Adrenal gland (tissue), 12 donors: Measurements from ENCODE around the gene AHCYL1. TPM values are rescaled to one million over a fixed set of nuclear protein-coding genes. Genes with fewer than 3 reads are reported as not detected.

Experiments used
- DNase-seq, 7 donors: peaks; one replicate each; pipeline ENCODE4 v3.0.0-alpha.2; 2019 to 2020
- H3K27ac ChIP-seq, 5 donors: fragments of 200-600 bp; sonication (generic) in 4 of 5; 1 replicate in 3 of 5; 2 replicates in 2 of 5; pipeline versions ENCODE4 v1.5.1 to v1.8.0; 2016 to 2020; ENCODE audit warnings: mild to moderate bottlenecking in 1 of 5
- H3K27me3 ChIP-seq: fragments of 200-600 bp; 2 replicates; pipeline ENCODE4 v1.8.0; 2021
- H3K36me3 ChIP-seq, 2 donors: fragments of 200-600 bp; replicated peaks in 1 of 2; 1 replicate in 1 of 2; 2 replicates in 1 of 2; pipeline versions ENCODE4 v1.5.1 to v1.8.0; 2018 to 2022
- H3K4me1 ChIP-seq, 2 donors: fragments of 200-600 bp; replicated peaks in 1 of 2; 1 replicate in 1 of 2; 2 replicates in 1 of 2; pipeline versions ENCODE4 v1.5.1 to v1.8.0; 2018 to 2021
- H3K4me3 ChIP-seq, 4 donors: fragments of 200-600 bp; sonication (generic) in 3 of 4; one replicate each; pipeline ENCODE4 v1.5.1; 2016 to 2018
- H3K9me3 ChIP-seq, 3 donors: fragments of 200-600 bp; sonication (generic) in 1 of 3; replicated peaks in 1 of 3; 1 replicate in 2 of 3; 2 replicates in 1 of 3; pipeline versions ENCODE4 v1.5.1 to v1.8.0; 2016 to 2021
- CTCF ChIP-seq, 6 experiments: fragments of 450-650 bp in 4 of 6; fragments of 200-600 bp in 2 of 6; sonication (generic) in 1 of 6; IDR thresholded peaks; 1 replicate in 5 of 6; 2 replicates in 1 of 6; pipeline versions ENCODE4 v1.5.1 to v1.8.0; 2016 to 2021; ENCODE audit warnings: antibody characterized with exemption in 6 of 6, mild to moderate bottlenecking in 2 of 6, moderate library complexity in 1 of 6
- POLR2A ChIP-seq, 2 donors: fragments of 450-650 bp; IDR thresholded peaks; one replicate each; pipeline ENCODE4 v1.6.1; 2017; ENCODE audit warnings: antibody characterized with exemption in 2 of 2, mild to moderate bottlenecking in 2 of 2, moderate library complexity in 1 of 2
- WGBS, 4 donors: extraction: QIAGEN DNeasy Blood & Tissue Kit in 2 of 4; methylation state at CpG; one replicate each; pipeline versions ENCODE4 v1.1.5 to v1.1.7; 2013 to 2017; 5-methylcytosine and 5-hydroxymethylcytosine counted together
- intact Hi-C, 2 donors: fragments of 100-400 bp; cut with DNase I; formaldehyde crosslinking; loops; one replicate each; pipeline versions ENCODE4 v1.14.1 to v1.15.0; 2022 to 2023
- polyA plus RNA-seq, 3 donors: library from polyadenylated mRNA; stranded (reverse); fragments of 200-250 nt in 2 of 3; fragments of 350-450 nt in 1 of 3; fragmentation: Illumina TruSeq in 1 of 3; extraction: RNeasy Lipid Tissue Mini Kit (QIAGEN cat#74804) in 1 of 3; gene quantifications; one replicate each; pipeline ENCODE4 v1.2.3, GENCODE V29; 2013 to 2014
- total RNA-seq, 9 donors: library from RNA; depleted of rRNA in 4 of 9; stranded (reverse); fragments of >200 nt in 4 of 9; fragments of 120-200 nt in 1 of 9; fragmentation: NEBNext Ultra II Directional in 1 of 9; extraction: Animal tissue kit (Norgen Biotek cat#: 25700) in 1 of 9; gene quantifications; one replicate each; pipeline versions ENCODE4 v1.1.0 to v1.2.4, GENCODE V29; 2013 to 2023
- donor health status: healthy with polysubstance abuse.
- donor health status: Bipolar disorder and iron deficiency.
- donor health status: DM: yes; HTN: yes; CAD: no.
- donor health status: DM: no; HTN: no; CAD: no.
- donor health status: DM: no; HTN: no; CAD: no.
- donor health status: DM: yes; HTN: yes; CAD: no.

AHCYL1 gene
- total and polyA plus RNA-seq, 12 donors: 33.5 to 172 (median 95.3) TPM

GRCh38 chr1:109938556-109938955 lies 46.0 kb upstream of the AHCYL1 start:
- H3K36me3 ChIP-seq: no peaks in the 10 kb centered on the region
- no peak overlapping the region for H3K4me3 ChIP-seq
- H3K27ac ChIP-seq: no peak overlapping the region
- no peak for TF ChIP-seq POLR2A (IDR thresholded peaks at IDR 0.05)
- TF ChIP-seq CTCF (IDR thresholded peaks at IDR 0.05): no peak
- WGBS, 4 donors: 91 to 100% (median 94%) methylated on average over 2 of the region's 2 CpGs
- no peak for DNase-seq
- peaks cover 0 to 6% (median 0%) of the 10 kb centered on the region in 3 donors for H3K9me3 ChIP-seq
- intact Hi-C loops: no loop called here
- peaks cover 0 to 8% of the 10 kb centered on the region in 2 donors for H3K4me1 ChIP-seq
- no peaks in the 10 kb centered on the region for H3K27me3 ChIP-seq

GRCh38 chr1:109942434-109942833 lies 42.1 kb upstream of the AHCYL1 start:
- no peaks in the 10 kb centered on the region for H3K36me3 ChIP-seq
- H3K4me1 ChIP-seq: no peaks in the 10 kb centered on the region
- H3K27me3 ChIP-seq: no peaks in the 10 kb centered on the region
- DNase-seq: no peak
- H3K27ac ChIP-seq: no peak overlapping the region
- TF ChIP-seq POLR2A (IDR thresholded peaks at IDR 0.05) (no peak), CTCF (IDR thresholded peaks at IDR 0.05) (no peak)
- peaks cover 0 to 3% (median 0%) of the 10 kb centered on the region in 3 donors for H3K9me3 ChIP-seq
- intact Hi-C loops: no loop called here
- 68 to 83% (median 74%) methylated on average over 2 of the region's 2 CpGs for WGBS, 4 donors
- no peak overlapping the region for H3K4me3 ChIP-seq

- Histone ChIP-seq H3K4me3 (no peak overlapping the region), H3K4me1 (no peaks in the 10 kb centered on the region), H3K27me3 (no peaks in the 10 kb centered on the region), H3K36me3 (no peaks in the 10 kb centered on the region), H3K9me3 (no peaks in the 10 kb centered on the region), H3K27ac (no peak overlapping the region)
- no peak for DNase-seq
- WGBS, 4 donors: 81 to 88% (median 85%) methylated on average over 2 of the region's 2 CpGs
- intact Hi-C loops: no loop called here
- TF ChIP-seq CTCF (IDR thresholded peaks at IDR 0.05): no peak
- no peak for TF ChIP-seq POLR2A (IDR thresholded peaks at IDR 0.05)
These were observed 40.0 kb upstream of the AHCYL1 start for GRCh38 chr1:109944541-109944940.

GRCh38 chr1:109946511-109946910 lies 38.1 kb upstream of the AHCYL1 start:
- WGBS, 4 donors: 68 to 83% (median 69%) methylated on average over 6 of the region's 6 CpGs

More at GRCh38 chr1:109946511-109946910, 38.1 kb upstream of the AHCYL1 start:
- Histone ChIP-seq H3K27me3 (no peaks in the 10 kb centered on the region), H3K4me1 (no peaks in the 10 kb centered on the region), H3K27ac (no peak overlapping the region), H3K9me3 (no peaks in the 10 kb centered on the region), H3K4me3 (no peak overlapping the region), H3K36me3 (no peaks in the 10 kb centered on the region)
- DNase-seq: no peak
- TF ChIP-seq POLR2A (IDR thresholded peaks at IDR 0.05): no peak
- TF ChIP-seq CTCF (IDR thresholded peaks at IDR 0.05): no peak
- intact Hi-C loops: no loop called here
